Activated T-helper 2 cell treated with anti-CD3 and anti-CD28 coated beads, Interferon-gamma antibody, Interleukin-2, Interleukin-4, amounts not matched to agents 10 μg/mL and 5 μg/mL and 100 μg/mL, durations not matched to agents 14 hours and 24 hours and 36 hours (primary cell): ENCODE data around the gene BHLHE40. TPM values are rescaled to one million over a fixed set of nuclear protein-coding genes. Genes with fewer than 3 reads are reported as not detected.

Experiments
- DNase-seq: peaks from one replicate; pipeline ENCODE4 v3.0.0; 2021; ENCODE audit warnings: low spot score
- H3K27ac Mint-ChIP-seq: one replicate; pipeline ENCODE4 v1.8.0; 2021; ENCODE audit warnings: mixed read lengths
- H3K27me3 Mint-ChIP-seq: one replicate; pipeline ENCODE4 v1.8.0; 2021; ENCODE audit warnings: low read depth, mixed read lengths
- H3K36me3 Mint-ChIP-seq: one replicate; pipeline ENCODE4 v1.8.0; 2021; ENCODE audit warnings: low read depth, mixed read lengths
- H3K4me1 Mint-ChIP-seq: one replicate; pipeline ENCODE4 v1.8.0; 2021; ENCODE audit warnings: low read depth, mixed read lengths
- H3K4me3 Mint-ChIP-seq: one replicate; pipeline ENCODE4 v1.8.0; 2021; ENCODE audit warnings: low read depth, mild to moderate bottlenecking, moderate library complexity, mixed read lengths
- H3K9me3 Mint-ChIP-seq: one replicate; pipeline ENCODE4 v1.8.0; 2021; ENCODE audit warnings: mixed read lengths
- intact Hi-C: fragments of 100-400 bp; cut with micrococcal nuclease; formaldehyde crosslinking; loops from one replicate; pipeline ENCODE4 v1.15.1; 2023
- total RNA-seq: library from RNA; stranded (reverse); gene quantifications from 2 replicates; pipeline ENCODE4 v1.2.3, GENCODE V29; 2022

The BHLHE40 gene
- total RNA-seq, 1 donor from 2014 or later = 425 TPM

GRCh38 chr3:4981665-4982494 lies 2.6 kb downstream of the BHLHE40 start:
- intact Hi-C loops = loop anchor here (2.0 kb wide), 1 partner anchor 75 kb away; no protein-coding TSS in a partner anchor
- peak overlapping the region; percentile 92 for H3K27ac Mint-ChIP-seq
- H3K27me3 Mint-ChIP-seq = no peaks in the 10 kb centered on the region
- H3K4me1 Mint-ChIP-seq = peaks cover 33% of the 10 kb centered on the region
- H3K9me3 Mint-ChIP-seq = no peaks in the 10 kb centered on the region
- peak overlapping the region; percentile 99 for H3K4me3 Mint-ChIP-seq
- H3K36me3 Mint-ChIP-seq = peaks cover 73% of the 10 kb centered on the region
- DNase-seq = no peak

- intact Hi-C loops = no loop called here
- H3K27ac Mint-ChIP-seq = peak overlapping the region; percentile 90
- peaks cover 73% of the 10 kb centered on the region for H3K36me3 Mint-ChIP-seq
- no peak for DNase-seq
- H3K9me3 Mint-ChIP-seq = no peaks in the 10 kb centered on the region
- no peaks in the 10 kb centered on the region for H3K27me3 Mint-ChIP-seq
- peak overlapping the region; percentile 99 for H3K4me3 Mint-ChIP-seq
- peaks cover 34% of the 10 kb centered on the region for H3K4me1 Mint-ChIP-seq
Observed at GRCh38 chr3:4982773-4983738, 3.8 kb downstream of the BHLHE40 start.

- peaks cover 39% of the 10 kb centered on the region for H3K4me1 Mint-ChIP-seq
- H3K4me3 Mint-ChIP-seq = peak overlapping the region; percentile 99
- H3K9me3 Mint-ChIP-seq = no peaks in the 10 kb centered on the region
Observed at GRCh38 chr3:4983739-4984510, 4.7 kb downstream of the BHLHE40 start.

GRCh38 chr3:4984511-4984864 lies 5.3 kb downstream of the BHLHE40 start:
- Mint-ChIP-seq H3K27ac (peak overlapping the region; percentile 90), H3K4me3 (peak overlapping the region; percentile 99), H3K27me3 (no peaks in the 10 kb centered on the region), H3K9me3 (no peaks in the 10 kb centered on the region), H3K4me1 (peaks cover 44% of the 10 kb centered on the region), H3K36me3 (peaks cover 69% of the 10 kb centered on the region)
- no peak for DNase-seq
- intact Hi-C loops = loop anchor here (1.0 kb wide), 1 partner anchor 10 kb away; no protein-coding TSS in a partner anchor

More at GRCh38 chr3:4983739-4984510, 4.7 kb downstream of the BHLHE40 start:
- H3K27ac Mint-ChIP-seq = peak overlapping the region; percentile 90
- H3K36me3 Mint-ChIP-seq = peaks cover 73% of the 10 kb centered on the region
- DNase-seq = peak; percentile 69
- intact Hi-C loops = loop anchor here (1.0 kb wide), 1 partner anchor 10 kb away; no protein-coding TSS in a partner anchor
- no peaks in the 10 kb centered on the region for H3K27me3 Mint-ChIP-seq

- Mint-ChIP-seq H3K4me1 (peaks cover 53% of the 10 kb centered on the region), H3K27me3 (no peaks in the 10 kb centered on the region), H3K27ac (peak overlapping the region; percentile 85), H3K9me3 (no peaks in the 10 kb centered on the region), H3K4me3 (peak overlapping the region; percentile 82), H3K36me3 (peaks cover 58% of the 10 kb centered on the region)
- intact Hi-C loops = loop anchor here (1.0 kb wide), 5 partner anchors 17 to 73 kb away; no protein-coding TSS in a partner anchor
- no peak for DNase-seq
Observed at GRCh38 chr3:4985330-4986174, 6.3 kb downstream of the BHLHE40 start.

GRCh38 chr3:4986175-4986781 lies 7.0 kb downstream of the BHLHE40 start:
- H3K27me3 Mint-ChIP-seq = no peaks in the 10 kb centered on the region
- H3K4me1 Mint-ChIP-seq = peaks cover 53% of the 10 kb centered on the region
- no peaks in the 10 kb centered on the region for H3K9me3 Mint-ChIP-seq
- H3K4me3 Mint-ChIP-seq = peak overlapping the region; percentile 82
- no peak for DNase-seq
- intact Hi-C loops = loop anchor here (1.0 kb wide), 5 partner anchors 16 to 72 kb away; no protein-coding TSS in a partner anchor
- H3K27ac Mint-ChIP-seq = peak overlapping the region; percentile 85
- peaks cover 51% of the 10 kb centered on the region for H3K36me3 Mint-ChIP-seq

- Mint-ChIP-seq H3K27ac (peak overlapping the region; percentile 85), H3K9me3 (no peaks in the 10 kb centered on the region), H3K4me1 (peaks cover 53% of the 10 kb centered on the region), H3K4me3 (peak overlapping the region; percentile 82), H3K36me3 (peaks cover 45% of the 10 kb centered on the region), H3K27me3 (no peaks in the 10 kb centered on the region)
- intact Hi-C loops = loop anchor here (1.0 kb wide), 6 partner anchors 15 to 71 kb away; no protein-coding TSS in a partner anchor
- peak; percentile 75 for DNase-seq
Observed at GRCh38 chr3:4986782-4987537, 7.7 kb downstream of the BHLHE40 start.

- no peaks in the 10 kb centered on the region for H3K9me3 Mint-ChIP-seq
- intact Hi-C loops = loop anchor here (1.0 kb wide), 1 partner anchor 29 kb away; no protein-coding TSS in a partner anchor
- peaks cover 56% of the 10 kb centered on the region for H3K4me1 Mint-ChIP-seq
- DNase-seq = no peak
- peaks cover 37% of the 10 kb centered on the region for H3K36me3 Mint-ChIP-seq
- no peaks in the 10 kb centered on the region for H3K27me3 Mint-ChIP-seq
- H3K27ac Mint-ChIP-seq = peak overlapping the region; percentile 85
- peak overlapping the region; percentile 82 for H3K4me3 Mint-ChIP-seq
Observed at GRCh38 chr3:4987538-4988296, 8.5 kb downstream of the BHLHE40 start.

GRCh38 chr3:4988983-4989834 lies 10.0 kb downstream of the BHLHE40 start:
- Mint-ChIP-seq H3K9me3 (no peaks in the 10 kb centered on the region), H3K36me3 (peaks cover 22% of the 10 kb centered on the region), H3K4me1 (peaks cover 54% of the 10 kb centered on the region), H3K4me3 (no peak overlapping the region), H3K27ac (peak overlapping the region; percentile 65), H3K27me3 (no peaks in the 10 kb centered on the region)
- intact Hi-C loops = no loop called here
- no peak for DNase-seq
